Left hindlimb (tissue), 1 donor: ENCODE results near the gene SETBP1.
A peak's percentile ranks its signal among the peaks of the same experiment; 100 is the strongest.

ENCODE experiments used
- DNase-seq: peaks from one replicate; pipeline ENCODE4 v3.0.0-alpha.2; 2018

SETBP1 gene

DNA sequence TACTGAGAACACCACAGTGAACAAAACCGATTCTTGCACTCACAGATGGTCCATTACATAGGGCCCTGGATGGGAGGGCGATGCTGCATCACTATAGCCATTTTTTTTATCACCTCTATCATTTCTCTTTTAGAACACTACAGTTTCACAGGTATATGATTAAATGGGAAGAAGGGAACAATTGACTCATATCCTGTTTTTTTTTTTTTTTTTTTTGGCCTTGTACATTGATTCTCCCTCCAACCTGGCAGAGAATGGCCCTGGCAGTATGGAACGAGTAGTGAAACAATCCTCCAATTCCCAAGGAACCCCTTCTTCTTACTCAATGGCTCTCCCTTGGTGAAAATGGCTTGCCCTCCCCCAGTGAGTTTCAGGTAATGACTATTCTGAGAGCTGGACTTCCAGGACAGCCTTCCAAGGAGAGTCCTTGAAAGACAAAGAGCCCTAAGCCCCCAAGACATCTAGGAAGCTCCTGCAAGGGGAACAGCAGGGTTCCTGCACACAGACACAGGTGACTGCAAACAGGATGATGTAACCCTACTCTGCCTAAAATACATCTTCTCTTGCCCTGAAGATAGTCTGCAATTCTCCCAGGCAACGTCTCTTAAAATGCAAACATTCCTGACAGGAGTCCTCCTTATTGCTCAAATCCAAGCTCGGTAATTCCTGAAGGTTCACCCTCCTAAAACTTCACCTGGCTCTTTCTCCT lies 405.4 kb downstream of the SETBP1 start:
- no peak for DNase-seq

DNA sequence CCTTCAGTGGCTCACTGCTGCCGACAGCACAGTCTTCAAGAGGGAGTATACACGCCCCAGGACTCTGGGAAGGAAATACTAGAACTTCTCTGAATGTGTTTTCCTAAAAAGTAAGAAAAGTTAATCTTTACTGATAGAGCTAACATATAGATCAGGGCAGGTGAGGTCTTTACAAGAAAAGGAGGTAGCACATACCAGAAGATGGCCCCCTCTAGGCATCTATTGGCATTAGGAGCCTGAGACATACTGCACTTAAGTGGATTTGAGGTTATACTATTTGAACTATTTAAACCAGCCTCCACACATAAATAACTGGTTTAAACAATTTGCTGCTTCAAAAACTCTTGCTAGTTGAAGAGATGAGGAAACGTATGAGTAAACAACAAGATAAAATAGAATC lies 406.1 kb downstream of the SETBP1 start:
- DNase-seq = no peak

DNA sequence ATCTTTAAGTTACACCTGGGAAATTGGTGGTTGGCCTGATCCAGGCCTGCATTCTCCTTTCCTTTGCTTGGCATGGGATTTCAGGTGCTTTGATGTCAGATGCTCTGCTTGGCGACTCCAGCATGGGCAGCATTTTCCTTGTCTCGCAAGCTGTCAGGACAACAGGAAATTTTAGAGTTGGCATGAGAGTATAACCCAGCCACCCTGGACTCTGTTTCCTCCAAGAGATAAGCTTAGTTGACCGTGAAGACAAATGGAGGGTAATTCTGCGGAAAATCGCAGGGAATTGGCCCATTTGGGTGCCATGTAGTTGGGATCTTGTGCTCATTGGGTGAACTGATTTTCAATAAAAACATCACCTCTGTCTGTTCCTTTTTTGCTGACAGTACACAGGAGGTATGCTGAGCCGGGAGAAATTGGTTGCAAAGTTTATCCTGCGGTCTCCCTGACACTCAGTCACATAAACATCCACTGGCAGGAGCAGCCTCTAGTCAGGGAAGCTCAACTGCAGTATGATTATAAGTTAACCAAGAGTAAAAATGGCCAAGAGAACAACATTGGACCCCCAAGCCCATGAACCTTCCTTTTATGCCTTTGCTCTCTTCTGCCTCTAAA lies 409.9 kb downstream of the SETBP1 start:
- DNase-seq = no peak

DNA sequence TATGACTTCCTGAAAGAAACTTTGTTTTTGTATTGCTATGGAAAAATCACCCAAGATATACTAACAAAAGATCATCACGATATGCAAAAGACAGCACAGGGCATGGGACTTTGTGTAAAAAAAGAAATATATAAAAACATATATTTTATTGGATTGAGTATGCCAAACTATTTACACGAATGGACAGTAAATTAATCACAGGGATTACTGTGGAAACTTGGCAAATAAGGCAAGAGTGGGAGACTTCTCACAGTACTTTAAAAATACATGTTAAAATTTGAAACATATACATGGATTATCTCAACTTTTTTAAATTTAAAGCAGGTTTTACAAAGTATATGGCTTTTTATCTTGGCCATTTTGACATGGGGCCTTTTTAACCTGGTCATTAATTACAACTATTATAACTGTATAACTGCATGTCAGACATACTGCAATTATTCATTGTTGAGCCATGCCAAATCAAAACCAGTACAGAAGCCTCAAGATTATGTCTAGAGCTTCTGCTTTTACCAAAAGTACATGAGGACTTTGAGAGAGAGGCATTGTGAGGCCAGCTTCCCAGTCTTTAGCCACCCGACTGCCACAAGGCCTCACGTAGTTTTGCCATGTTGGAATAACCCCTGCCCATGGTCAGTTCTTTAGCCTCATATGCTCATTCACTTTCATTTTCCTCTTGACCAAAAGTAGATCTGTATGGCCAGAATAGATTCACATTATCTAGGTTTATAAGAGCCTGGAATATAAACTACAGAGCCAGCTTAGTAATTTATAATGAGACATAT lies 419.8 kb downstream of the SETBP1 start:
- DNase-seq = no peak

DNA sequence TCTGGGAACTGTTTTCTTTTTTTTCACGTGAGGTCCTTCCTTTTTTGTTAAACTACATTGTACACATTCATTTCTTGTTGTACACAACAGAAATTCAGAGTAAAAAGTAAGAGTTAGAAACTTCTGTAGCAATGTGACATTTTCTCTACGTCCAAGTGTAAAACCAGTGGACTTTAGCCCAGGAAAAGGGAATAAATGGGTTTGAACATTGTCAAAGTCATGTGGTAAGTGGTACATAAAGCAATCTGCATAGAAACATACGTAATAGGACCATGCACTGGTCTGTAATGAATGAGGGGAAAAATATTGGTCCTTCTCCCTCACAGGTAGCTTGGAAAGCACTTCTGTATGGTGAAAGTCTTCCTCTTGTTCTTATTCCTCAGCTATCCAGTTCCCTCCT lies 421.4 kb downstream of the SETBP1 start:
- no peak for DNase-seq

DNA sequence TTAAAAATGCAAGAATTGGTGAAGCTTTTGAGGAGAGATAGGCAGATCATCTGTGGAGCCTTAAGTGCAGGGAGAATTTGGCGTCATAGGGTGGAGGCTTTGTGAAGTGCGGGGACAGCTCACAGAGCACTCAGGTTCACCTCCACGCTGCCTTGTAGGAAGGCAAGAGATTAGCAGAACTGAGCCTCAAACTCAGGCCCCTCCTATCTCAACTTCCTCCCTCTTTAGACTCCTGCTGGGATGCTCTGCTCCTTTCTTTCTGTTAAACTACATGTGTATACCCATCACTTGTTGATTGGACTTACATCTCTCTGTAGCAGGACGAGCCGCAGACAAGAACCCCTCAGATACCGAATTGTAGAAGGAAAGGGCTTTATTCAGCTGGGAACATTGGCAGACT lies 422.2 kb downstream of the SETBP1 start:
- DNase-seq = no peak

DNA sequence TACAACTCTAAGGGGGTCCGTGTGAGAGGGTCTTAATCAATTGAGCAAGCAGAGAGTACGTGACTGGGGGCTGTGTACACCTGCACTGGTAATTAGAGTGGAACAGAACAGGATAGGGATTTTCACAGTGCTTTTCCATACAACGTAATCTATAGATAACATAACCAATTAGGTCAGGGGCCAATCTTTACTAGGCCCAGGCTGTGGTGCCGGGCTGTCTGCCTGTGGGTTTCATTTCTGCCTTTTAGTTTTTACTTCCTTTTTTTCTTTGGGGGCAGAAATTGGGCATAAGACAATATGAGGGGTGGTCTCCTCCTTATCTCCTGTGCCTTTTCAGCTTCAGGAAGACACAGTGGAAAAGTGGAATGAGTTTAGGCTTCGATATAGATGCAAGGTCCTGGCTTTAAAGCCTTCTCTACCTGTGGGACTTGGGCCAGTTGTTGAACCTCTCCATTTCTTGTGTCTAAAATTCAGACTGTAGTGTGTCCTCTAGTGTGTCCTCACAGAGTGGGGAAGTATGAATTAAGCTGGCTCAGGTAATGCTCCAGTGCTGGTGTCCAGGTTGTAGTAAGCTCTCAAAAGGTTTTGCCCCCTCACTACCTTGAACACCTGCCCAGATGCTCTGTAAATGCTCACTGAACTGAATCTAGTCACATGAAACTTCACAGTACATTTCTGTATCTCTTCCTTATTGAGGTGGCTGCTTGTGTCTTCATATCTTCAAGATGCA lies 422.8 kb downstream of the SETBP1 start:
- no peak for DNase-seq

DNA sequence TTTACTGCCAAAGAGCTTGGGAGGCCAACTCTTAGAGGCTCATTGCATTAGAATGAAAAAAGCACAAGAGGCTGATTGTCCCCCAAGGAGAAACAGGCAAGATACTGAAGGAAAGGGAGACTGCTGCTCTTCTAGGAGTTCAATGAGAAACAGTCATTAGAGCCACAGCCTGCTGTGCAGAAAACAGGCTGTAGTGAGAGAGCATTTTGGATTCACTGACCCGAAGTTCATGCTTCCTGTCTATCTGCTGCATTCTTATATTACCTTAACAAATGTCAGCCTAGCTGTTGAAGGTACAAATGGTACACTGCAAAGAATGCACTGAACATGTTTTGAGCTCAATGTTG lies 423.3 kb downstream of the SETBP1 start:
- no peak for DNase-seq

DNA sequence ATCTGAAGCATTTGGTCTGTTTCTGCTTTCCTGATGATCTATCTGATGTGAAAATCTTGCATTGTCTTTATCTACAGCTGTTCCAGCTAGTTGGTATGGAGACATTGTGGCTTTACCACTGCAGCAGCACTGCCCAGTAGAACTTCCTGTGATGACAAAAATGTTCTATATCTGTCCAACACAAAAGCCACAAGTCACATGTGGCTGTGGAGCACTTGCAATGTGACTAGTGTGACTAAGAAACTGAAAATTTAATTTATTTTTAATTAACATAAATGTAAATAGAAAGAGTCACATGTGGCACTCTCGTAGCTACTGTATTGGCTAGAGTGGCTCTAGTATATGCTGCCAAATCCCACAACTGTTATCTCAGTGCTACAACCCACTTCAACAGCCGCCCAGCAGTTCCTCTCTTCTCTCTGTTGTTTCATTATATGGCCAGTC lies 425.7 kb downstream of the SETBP1 start:
- DNase-seq = no peak

DNA sequence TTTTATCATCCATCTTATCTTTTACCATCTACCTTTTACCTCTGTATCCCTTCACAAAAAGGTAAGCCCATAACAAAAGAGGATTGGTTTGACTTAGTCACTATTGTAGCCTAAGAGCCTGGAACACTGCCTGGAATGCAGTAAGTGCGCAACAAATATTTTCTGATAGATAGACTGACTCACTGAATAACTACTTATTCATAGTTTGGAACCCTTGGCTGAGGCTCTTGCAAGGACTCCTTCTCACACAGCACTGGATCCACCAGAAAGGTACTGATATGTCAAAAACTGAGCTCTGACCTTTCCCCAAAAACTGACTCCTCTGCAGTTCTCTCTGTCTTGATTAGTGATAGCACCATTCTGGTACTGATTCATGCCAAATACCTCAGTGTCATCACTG lies 426.7 kb downstream of the SETBP1 start:
- no peak for DNase-seq

DNA sequence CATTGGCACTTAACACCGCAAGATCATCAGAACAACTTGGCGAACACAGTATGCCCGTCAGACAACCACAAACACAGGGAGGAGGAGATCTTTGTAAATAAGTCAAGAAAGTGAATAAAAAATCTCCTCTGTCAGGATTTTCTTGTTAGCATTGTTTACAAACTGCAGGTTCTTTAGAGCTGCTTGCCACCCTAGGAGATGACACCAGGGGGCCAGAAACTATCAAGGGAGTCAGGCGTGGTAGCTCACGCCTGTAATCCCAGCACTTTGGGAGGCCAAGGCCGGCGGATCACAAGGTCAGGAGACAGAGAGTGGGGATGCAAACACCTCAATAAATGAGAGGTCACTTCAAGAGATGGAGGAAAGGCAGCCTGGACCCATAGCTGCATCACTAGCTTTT lies 428.1 kb downstream of the SETBP1 start:
- no peak for DNase-seq

DNA sequence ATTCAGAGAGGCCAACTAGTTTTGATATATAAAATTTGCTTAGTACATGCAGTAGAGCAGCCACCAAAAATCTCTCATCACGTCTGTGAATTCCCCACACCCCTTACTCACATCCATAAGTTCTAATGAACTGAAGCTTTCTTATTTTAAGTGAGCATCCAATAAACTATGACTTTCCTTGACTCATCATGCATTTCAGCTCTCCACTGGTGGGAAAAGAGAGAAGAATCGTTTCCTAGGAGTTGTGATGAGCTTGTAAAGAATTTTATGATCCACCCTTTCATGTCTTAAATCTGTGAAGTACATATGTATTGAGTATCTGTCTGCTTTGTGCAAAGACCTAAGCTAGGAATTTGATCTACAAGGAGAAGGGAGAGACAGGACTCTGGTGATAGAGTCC lies 428.6 kb downstream of the SETBP1 start:
- DNase-seq = no peak

DNA sequence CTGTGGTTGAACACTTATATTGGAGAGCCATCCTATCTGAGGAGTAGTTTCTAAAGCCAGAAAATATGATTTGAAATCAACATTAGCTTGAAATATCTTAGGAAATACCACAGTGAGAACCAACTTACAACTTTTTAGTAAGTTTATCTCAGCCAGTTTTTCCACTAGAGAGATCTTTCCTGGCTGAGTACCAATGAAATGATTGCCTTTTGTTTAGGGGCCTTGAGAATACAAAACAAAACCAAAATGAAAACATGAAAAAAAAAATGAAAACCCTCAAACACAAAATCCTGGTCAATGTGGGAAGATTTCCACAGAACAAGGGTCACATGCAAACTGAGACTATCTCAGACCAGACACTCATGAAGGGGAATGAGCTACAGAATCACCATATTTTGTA lies 429.0 kb downstream of the SETBP1 start:
- no peak for DNase-seq

DNA sequence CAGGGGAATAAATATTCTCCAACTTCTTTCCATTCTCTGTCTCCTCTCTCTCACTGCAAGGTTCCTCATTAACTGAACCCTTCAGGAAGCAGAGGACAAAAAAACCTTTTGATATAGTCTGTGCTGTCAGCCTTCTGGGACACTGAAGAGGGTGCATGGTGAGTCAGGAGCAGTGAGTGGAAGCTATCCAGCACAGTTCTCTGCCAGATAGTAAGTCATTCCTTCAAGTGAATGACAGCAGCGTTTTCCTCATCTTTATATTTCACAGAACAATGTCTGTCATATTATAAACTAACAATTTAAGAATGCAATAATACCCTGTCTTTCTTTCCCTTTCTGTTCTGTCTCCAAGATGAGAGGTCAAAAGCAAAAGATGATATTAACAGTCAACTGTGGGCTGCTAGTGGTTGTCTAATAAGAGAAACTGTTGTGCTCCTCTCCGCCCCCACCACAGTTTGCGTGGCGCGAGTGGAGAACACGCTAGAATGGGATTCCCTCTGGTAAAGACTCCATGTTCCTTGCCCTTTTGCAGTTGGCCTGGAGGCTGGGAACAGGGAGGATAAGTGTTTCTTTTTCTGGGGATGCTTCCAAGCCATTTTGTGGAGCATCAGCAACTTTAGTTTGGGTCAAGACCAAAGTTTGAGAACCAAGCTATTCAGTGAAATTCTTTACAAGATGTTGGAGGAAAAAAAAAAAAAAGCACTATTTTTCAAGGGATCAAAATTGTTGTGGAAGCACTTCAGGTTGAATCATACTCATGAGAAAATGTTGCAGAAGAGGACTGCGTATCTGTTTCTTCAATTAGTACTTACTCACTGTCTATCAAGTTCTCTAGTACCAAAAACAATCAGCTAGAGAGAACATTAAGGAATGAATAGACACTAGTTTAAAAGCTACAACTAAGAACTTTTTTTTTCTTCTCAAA lies 430.2 kb downstream of the SETBP1 start:
- DNase-seq = peak; percentile 57

DNA sequence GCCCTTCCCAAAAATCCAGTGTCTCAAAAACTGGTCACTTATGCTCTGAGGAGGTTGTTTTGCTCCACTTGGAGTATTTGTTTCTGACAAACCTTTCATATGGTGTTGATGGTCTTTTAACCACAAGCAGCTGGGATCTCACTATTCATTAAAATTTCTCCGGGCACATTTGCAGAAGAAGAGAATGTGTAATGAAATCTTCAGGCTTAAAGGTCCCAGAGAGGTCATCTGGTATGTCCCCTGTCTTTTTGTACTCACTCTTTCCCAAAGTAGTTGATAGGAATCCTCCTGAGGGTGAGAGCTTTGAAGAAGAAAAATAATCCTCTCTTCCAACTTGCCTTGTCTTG lies 430.8 kb downstream of the SETBP1 start:
- no peak for DNase-seq

DNA sequence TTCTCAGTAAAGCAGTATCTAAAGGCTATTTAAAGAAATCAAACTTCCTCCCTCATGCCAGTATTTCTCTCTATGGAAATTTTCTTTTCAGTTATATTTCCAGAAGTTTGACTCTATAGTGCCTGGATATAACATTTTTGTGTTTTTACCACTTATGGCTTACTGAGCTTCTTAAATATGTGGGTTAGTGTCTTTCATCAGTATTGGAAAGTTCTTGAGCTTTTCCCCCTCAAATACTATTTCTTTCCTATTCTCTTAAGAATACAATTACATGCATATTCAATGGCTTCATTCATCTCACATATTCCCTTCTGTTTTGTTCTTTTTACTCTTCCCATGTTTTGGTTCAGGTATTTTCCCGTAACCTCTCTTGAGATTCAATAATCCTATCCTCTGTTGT lies 432.0 kb downstream of the SETBP1 start:
- no peak for DNase-seq

DNA sequence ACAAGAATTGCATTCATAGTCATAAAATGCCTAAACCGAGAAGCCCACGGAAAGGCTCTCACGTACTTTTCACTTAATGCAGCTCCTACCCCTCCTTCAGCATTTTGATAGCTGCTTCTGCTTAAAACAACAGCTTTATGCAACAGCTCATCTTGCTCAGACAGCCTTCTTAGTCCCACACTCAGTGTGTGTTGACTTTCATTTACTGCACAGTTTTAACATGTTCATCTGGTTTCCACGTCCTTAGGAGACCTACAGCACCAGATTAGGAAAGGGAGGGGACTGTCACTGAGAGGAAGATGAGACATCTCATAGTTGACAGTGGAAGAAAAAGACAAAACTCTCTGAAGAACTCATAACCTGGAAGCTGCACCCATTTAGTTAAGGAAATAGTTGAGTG lies 435.4 kb downstream of the SETBP1 start:
- DNase-seq = no peak
